SK-N-SH treated with all-trans-retinoic acid at 6 μM for 48 hours (cell line): ENCODE measurements around the gene CPSF4.

Experiments used
- ESRRG ChIP-seq: fragments of 250-450 bp; sonication (Bioruptor Pico); IDR thresholded peaks from 2 replicates; pipeline ENCODE4 v1.6.1; 2021; ENCODE audit warnings: mild to moderate bottlenecking
- PPARA ChIP-seq: fragments of 250-450 bp; sonication (Bioruptor Pico); IDR thresholded peaks from 2 replicates; pipeline ENCODE4 v1.5.0; 2020; ENCODE audit warnings: mild to moderate bottlenecking, borderline replicate concordance

- TF ChIP-seq PPARA (CRISPR knock-in tag) (no peak), ESRRG (CRISPR knock-in tag) (no peak)
These were observed 9.7 kb upstream of the CPSF4 start for GRCh38 chr7:99428972-99429566.
